SW 1271 (cell line): ENCODE results near the gene ARL13B.

ENCODE experiments used
- DNase-seq, 2 experiments: peaks; one replicate each; lab custom pipeline; 2025; lab: John Stamatoyannopoulos, UW

The ARL13B gene

DNA sequence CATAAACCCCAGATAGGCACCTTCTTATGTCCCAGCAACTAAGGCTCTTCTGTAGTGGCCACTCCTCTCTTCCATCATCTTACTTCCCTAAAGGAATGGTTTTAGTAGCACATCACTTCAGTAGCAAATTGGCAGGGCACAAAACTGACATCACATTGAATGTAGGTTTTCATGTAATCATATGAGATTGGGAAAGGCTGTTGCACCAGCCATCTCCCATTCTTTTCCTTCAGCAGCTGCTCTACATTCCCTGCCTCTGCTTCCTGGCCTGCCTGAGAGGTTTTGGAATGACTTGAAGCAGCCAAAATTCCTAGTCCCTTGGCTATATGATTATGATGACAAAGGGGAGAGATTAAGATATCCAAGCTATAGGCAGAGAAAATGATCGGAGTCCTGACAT, 119.4 kb downstream of the ARL13B start:
- no peak for DNase-seq

DNA sequence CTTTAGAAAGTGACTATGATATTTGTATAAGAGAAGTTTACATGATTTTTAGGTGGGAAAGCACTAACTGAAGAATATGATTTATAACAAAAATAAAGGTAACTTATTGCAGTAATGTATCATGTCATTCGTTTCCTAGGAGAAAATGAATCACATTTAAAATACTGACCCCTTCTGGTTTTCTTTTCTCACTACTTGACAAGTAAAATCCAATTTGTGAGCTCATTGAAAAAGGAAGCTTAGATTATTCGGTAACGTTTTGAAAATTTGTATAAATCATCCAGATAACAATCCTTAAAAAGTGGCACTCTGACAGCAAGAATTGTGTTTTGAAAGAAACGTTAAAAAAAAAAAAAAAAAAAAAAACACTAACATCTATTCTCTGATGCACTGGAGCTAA, 121.9 kb downstream of the ARL13B start:
- DNase-seq = peak in 1 of 2 experiments; percentile 20
